NCI-H69 (cell line): ENCODE results near the gene MIER1.
"Not testable (repeated sequence)": the region's sequence is repeated elsewhere in the genome, so short reads cannot be mapped to it uniquely, and the experiment has no call there.

Source experiments
- DNase-seq: peaks from one replicate; lab custom pipeline; 2025; lab: John Stamatoyannopoulos, UW

Gene MIER1

DNA sequence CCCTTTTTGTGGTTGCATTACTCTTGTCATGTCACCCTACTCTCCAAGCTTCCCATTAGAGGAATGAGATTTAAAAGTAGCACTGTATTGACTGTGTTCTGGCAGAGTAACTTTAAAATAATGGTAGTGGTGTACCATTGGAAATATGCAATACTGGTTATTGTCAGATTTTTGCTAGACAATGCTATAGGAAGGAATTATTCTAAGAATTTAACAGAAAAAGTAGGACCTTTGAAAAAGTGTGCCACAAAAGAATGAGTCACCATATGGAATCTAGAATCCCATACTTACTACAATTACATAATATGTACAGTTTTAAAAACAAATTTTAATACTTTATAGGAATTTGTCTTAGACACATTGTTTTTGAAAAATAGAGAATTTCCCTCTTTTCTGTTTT, 13.8 kb downstream of the MIER1 start:
- DNase-seq = no peak

- DNase-seq = no peak
Observed at GRCh38 chr1:66940981-66941380, 16.2 kb downstream of the MIER1 start.

GRCh38 chr1:66943361-66943969, 18.7 kb downstream of the MIER1 start:
- no peak for DNase-seq

DNA sequence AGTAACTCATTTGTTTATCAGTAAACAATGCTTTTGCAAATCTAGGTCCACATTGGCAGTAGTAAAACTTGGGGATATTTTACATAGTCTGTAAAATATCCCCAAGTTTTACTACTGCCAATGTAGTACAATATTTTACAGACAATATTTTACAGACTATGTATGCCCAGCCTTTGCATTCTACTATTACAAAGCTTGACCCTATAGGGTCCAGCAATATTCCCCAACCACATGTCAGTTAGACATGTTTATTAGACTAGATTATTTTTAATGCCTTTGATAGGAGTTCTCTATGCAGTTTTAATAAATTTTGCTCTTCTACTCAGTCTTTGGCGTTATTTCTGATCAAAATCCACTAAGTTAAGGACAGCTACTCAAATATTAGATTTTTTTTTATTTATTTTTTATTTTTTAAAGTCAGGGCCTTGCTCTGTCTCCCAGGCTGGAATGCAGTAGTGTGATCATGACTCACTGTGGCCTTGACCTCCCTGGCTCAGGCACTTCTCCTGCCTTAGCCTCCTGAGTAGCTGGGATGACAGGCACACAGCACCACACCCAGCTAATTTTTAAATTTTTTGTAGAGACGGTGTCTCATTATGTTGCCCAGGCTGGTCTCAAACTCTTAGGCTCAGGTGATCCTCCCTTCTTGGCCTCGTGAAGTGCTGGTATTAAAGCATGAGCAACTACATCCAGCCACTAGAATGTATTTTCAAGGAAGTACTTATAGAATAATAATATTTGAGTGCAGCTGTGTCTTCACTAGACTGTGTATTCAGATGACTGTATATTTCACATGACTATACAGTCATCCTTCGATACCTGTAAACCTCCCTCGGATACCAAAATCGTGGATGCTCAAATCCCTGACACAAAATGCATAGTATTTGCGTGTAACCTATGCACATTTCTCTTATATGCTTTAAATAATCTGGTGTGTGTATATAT, 19.8 kb downstream of the MIER1 start:
- DNase-seq = no peak

GRCh38 chr1:66945316-66945715, 20.5 kb downstream of the MIER1 start:
- DNase-seq = no peak

GRCh38 chr1:66947267-66947666, 22.5 kb downstream of the MIER1 start:
- DNase-seq = no peak

DNA sequence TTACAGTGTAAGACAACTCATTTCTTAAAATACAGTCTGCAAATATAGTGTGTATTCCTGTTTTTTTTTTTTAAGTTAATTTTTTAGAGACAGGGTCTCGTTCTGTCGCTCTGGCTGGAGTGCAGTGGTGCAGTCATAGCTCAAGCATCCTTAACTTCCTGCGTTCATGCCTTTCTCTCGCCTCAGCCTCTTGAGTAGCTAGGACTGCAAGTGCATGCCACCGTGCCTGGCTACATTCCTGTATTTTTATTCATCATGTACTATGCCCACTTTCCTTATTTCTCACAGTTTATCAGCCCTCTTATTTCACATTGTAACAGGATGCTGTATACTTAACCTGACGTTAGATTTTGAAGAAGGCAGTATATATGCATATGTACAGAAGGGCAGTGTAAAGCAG, 26.7 kb downstream of the MIER1 start:
- DNase-seq = no peak

DNA sequence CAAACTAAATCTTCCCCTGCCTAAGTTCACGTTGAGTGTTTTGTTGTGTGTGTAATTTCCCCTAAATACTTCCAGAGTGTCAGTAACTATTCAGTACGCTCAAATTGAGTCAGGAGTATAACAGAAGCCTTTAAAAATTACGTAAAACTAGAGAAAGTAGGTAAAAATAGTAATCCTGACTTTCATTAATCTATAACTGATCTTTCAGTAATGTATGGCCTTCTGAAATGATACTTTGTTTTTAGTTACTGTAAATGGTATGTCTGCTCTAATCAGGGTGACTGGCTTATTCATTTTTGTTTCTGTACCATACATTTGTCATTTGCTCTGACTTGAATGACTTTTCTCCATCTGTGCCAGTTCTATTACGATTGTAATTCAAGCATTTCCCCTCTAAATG, 29.4 kb downstream of the MIER1 start:
- no peak for DNase-seq

- no peak for DNase-seq
Observed at GRCh38 chr1:66957938-66958337, 33.1 kb downstream of the MIER1 start.

- DNase-seq = not testable (repeated sequence)
Observed at GRCh38 chr1:66966188-66966873, 41.5 kb downstream of the MIER1 start.

GRCh38 chr1:66968574-66968973, 43.8 kb downstream of the MIER1 start:
- no peak for DNase-seq

- DNase-seq = no peak
Observed at GRCh38 chr1:66978201-66978600, 53.4 kb downstream of the MIER1 start.

GRCh38 chr1:66979621-66980020, 54.8 kb downstream of the MIER1 start:
- not testable (repeated sequence) for DNase-seq

DNA sequence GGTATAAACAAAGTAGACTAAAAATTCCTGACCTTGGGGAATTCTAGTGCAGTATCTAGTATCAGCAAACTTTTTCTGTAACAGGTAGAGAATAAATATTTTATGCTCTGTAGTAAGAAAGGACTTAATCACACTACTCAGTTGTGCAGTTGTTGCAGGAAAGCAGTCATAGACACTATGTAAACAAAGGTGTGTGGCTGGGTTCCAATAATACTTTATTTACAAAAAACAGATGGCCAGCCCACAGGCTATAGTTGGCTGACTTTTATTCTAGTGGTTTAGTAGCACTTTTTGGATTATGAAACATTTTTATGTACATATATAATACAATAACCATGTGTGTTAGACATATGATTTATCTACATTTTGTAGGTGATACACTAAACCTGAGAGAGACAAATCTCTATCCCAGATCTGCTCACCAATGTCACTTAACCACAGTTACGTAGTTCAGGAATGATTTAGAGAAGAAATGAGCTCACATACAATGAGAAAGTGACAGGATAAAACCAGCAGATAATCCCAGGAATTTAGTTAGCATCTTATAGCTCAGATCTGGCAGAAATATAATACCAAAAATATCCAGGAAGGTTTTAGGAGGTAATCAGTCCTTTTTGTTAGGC, 56.1 kb downstream of the MIER1 start:
- peak; percentile 75 for DNase-seq

DNA sequence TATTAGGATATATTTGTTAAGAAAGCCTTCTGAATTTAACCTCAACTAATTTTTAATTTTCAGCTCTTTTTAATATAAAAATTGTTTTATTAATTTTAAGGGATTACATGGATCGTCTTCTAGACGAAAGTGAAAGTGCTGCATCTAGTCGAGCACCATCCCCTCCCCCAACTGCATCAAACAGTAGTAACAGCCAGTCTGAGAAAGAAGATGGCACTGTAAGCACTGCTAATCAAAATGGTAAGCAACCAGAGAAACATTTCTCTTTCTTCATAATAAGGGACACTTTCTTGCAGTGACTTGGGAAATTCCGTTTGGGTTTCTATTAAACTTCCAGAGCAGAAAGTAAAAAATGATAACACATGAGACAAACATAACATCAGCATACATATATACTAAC, 56.9 kb downstream of the MIER1 start:
- no peak for DNase-seq

DNA sequence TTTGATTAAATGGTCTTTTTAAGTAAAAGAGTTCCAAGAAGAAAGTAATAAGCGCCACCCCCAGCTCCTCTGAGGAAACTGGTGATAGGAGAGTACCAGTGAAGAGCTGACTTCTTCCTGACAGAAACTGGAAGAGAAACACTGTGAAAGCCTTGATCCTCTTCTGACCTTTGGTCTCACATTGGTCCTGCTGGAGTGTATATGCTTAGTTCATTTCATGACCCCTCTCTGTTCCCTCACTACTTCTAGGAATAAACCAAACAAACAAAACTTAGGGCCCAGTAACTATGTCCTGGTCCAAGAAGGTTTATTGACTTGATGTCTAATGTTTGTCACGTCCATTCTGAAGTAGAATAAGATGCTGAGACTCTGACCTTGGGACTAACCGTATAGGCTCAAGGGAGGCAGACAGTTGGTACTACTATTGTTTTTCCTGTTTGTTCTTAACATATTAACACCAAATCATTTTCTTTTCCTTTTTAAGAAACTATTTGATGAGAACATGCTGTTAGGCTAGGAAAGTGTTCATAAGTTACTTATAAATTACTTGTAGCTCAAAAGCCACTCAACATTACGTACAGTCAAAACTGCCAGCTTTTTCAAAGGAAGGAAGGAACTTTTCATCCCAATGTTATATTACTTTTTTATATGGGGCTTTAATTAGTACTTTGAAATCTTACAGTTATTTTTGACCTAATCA, 57.9 kb downstream of the MIER1 start:
- no peak for DNase-seq

GRCh38 chr1:66984491-66984890, 59.7 kb downstream of the MIER1 start:
- no peak for DNase-seq

DNA sequence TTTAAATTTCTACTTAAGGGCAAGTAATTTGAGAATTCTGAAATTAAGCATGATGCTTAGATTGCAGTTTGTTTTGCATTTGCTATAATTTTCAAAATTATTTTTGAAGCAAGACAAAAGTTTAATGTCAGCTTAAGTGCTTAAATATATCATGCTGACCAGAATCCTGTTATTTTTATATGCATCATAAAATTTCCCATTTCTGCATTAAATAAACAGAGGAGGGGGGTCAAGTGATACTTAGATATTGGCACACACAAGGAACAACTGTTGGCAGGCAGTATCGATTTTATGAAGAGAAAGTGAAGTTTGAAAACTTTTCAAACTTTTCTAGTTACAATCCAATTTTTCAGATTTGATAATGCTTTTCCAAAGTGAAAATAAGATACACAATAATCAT, 61.0 kb downstream of the MIER1 start:
- DNase-seq = peak; percentile 13

DNA sequence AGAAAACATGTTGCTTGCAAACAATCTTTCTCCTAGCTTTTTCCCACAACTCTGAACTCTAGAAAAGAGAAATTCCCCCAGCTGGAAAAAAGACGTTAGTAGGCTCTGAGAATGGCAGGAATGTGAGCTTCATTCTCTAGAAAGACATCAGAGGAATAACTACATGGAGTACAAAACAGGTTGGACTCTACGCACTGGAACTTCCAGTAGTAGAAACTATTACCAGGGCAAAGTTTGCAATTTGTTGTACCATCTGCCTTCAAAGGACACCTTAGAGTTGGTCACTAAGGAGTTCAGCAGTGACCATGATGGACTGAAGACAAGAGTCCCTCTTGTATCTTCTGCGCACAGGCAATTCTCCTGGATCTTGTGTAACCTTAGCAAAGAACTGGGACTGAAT, 68.3 kb downstream of the MIER1 start:
- DNase-seq = no peak

DNA sequence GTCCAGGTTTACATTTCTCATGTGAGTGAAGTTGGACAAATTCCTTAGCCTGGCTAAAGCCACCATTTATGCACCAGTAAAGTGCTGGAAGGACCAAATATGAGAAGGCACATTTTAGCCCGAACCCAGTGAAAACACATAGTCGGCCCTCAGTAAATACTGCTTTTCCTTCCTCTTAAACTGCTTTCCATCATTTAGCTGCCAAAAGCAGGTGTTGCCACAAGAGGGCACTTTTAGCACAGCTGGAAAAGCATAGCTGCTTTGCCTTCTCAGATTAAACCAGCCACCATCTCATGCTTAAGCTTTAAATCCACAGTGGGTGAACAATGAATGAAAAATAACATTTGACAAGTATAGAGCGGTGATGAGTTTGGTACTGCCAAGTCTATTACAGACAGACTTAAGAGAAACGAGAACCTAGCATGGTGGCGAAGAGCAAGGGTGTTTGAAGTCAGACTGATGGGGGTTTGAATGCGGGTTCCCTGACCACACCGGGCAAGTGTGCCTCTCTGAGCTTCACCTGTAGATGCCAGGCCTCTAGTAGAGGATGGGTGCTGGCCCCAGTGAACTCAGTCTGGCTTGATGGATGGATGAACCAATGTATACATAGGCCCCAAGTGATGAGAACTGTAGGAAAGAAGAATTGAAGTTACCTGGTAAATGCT, 71.4 kb downstream of the MIER1 start:
- DNase-seq = peak; percentile 68

DNA sequence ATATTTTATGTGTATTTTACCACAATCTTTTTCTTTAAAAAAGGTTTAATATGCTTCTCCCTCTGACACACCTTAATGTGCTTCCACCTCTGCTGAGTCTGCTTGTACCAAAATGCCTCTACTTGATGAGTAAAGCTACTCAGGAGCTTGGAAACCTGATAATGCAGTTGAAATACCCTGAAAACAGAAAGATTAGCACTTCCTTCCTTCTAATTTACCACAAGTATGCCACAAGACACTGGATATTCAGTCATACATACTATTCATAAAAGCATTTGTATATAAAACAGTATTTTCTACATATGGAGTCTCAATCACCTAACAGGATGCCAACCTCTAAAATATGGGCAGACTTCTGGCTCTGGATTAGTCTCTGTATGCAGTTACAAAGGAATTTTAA, 74.2 kb downstream of the MIER1 start:
- no peak for DNase-seq
